Measurements from ENCODE around the gene OSBPL8.

DNA sequence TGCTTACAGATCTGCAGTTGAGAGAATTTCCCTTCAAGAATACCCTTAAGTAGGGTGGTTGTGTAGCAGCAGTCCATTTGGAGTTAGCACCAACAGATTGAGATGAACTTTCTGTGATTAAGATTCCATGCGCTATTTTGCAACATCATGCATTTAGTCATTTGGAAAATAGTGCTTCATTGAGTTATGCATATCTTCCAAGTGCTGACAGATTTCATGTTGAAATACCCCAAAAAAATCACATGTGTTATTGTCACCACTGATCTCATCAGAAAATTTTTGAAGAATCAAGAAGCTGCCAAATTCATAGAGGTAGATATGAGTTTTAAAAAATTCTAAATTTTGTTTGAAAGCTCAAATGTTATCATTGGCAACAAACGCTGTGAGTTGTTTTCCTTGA lies 35.5 kb upstream of the OSBPL8 start:
- TF ChIP-seq, protein P1, sequence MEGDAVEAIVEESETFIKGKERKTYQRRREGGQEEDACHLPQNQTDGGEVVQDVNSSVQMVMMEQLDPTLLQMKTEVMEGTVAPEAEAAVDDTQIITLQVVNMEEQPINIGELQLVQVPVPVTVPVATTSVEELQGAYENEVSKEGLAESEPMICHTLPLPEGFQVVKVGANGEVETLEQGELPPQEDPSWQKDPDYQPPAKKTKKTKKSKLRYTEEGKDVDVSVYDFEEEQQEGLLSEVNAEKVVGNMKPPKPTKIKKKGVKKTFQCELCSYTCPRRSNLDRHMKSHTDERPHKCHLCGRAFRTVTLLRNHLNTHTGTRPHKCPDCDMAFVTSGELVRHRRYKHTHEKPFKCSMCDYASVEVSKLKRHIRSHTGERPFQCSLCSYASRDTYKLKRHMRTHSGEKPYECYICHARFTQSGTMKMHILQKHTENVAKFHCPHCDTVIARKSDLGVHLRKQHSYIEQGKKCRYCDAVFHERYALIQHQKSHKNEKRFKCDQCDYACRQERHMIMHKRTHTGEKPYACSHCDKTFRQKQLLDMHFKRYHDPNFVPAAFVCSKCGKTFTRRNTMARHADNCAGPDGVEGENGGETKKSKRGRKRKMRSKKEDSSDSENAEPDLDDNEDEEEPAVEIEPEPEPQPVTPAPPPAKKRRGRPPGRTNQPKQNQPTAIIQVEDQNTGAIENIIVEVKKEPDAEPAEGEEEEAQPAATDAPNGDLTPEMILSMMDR (conservative IDR thresholded peaks at IDR 0.05 in 1 of 2, IDR thresholded peaks at IDR 0.05 in 1 of 2; ENCODE audit: low read depth in 1 of 2, low read length in 2 of 2) = no peak
- no peak for TF ChIP-seq EZH2 (IDR thresholded peaks at IDR 0.05; ENCODE audit: low read length, missing control alignments)
